SK-N-MC (cell line): ENCODE data around the gene ARNT2.

Experiments used
- EZH2 ChIP-seq: fragments of 200-600 bp; sonication (generic); IDR thresholded peaks from one replicate; pipeline ENCODE4 v1.6.1; 2017; ENCODE audit warnings: antibody characterized with exemption
- FOXP2 ChIP-seq: optimal IDR thresholded peaks from 2 replicates; pipeline ENCODE3; 2011; ENCODE audit warnings: mild to moderate bottlenecking, moderate library complexity; ENCODE audit not compliant: insufficient read depth; ENCODE audit errors: extremely low read length, control extremely low read depth

DNA sequence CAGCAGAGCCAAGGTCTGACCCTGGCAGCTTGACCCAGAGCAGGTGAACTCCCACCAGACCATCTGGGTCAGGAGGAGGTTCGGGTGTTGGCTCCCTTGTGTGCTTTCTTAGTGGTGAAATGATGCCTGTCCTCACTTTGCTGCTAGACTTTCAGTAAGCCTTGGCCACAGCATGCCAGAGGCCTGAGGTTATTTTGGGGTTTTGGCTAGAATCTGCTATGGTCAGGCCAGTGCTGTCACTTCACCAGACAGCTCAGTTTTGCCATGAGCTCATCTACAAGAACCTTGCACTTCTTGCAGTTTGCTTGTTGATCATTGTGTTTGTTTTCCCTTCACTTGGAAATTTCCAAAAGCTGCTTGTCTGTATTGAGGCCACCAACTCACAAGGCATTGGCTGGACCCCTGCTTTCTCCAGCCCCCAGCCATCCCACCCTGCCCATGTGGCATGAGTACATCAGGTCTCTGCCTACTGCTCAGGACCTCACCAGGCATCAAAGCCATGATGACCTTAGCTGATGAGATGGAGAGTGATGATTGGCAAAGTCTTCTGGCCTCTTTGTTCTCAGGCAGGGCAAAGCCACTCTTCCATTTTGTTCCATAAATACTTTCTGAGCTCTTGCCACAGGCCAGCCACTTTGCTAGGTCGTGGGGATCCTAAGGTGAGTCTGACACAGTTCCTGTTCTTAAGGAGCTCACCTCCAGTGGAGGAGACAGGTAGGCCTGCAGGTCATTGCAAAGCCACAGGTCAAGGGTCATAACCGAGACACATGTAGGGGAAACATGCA lies 122.6 kb downstream of the ARNT2 start:
- TF ChIP-seq EZH2 (no peak), FOXP2 (no peak)
